ENCODE data around the gene BMPR1A.

GRCh38 chr10:86732771-86733170, 23.6 kb upstream of the BMPR1A start:
- TF ChIP-seq CTCF (conservative IDR thresholded peaks at IDR 0.05), result no peak
- no peak for TF ChIP-seq ZFX (IDR thresholded peaks at IDR 0.05)

All from C4-2B (cell line).